ENCODE measurements around the gene KCNK6.

DNA sequence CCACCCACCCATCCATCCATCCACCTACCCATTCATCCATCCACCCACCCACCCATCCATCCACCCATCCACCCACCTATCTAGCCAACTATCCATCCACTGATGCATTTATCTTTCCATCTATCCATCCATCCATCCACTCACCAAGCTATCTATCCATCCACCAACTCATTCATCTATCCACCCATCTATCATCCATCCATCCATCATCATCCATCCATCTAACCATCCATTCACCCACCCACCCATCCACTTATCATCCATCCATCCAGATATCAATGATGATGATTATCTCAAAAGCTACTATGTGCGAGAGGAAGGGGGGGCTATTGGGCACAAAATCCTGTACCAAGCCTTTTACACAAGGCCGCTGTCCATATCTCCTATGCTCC is 9.4 kb upstream of the KCNK6 start:
- TF ChIP-seq POU2F2 (IDR thresholded peaks at IDR 0.05; ENCODE audit: low read depth, low read length) (no peak), POLR2A (IDR thresholded peaks at IDR 0.05; ENCODE audit: low read depth, low read length) (no peak), POLR2AphosphoS5 (IDR thresholded peaks at IDR 0.05; ENCODE audit: low read depth, low read length) (no peak), SPI1 (IDR thresholded peaks at IDR 0.05; ENCODE audit: low read depth, low read length) (no peak), TAF1 (IDR thresholded peaks at IDR 0.05; ENCODE audit: low read depth, low read length) (no peak), PAX5 (IDR thresholded peaks at IDR 0.05; ENCODE audit: insufficient read depth, low read length, severe bottlenecking) (no peak)

Measured in GM12891 (cell line).